ENCODE results near the gene HIVEP3. TPM values are rescaled to one million over a fixed set of nuclear protein-coding genes. Genes with fewer than 3 reads are reported as not detected.

The HIVEP3 gene
- total RNA-seq, 1 experiment from 2014 or later: 0.55 TPM

DNA sequence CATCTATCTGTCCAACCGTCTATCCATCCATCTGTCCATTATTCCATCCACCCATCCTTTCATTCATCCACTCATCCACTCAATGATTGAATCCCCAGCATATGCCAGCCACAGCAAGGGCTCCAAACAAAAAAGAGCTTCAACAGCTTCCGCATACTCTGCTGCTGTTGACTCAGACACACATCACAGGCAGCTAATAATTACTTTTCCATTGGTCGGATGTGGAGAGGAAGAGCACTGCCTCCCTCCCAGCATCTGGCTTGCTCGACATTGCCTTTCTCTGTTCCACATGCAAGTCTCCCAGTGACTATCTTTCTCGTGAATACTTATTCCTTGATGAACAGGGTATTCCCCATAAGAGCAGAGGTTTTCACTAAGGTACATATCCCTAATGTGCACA lies 176.5 kb downstream of the HIVEP3 start (continued):
- TF ChIP-seq, protein P1, sequence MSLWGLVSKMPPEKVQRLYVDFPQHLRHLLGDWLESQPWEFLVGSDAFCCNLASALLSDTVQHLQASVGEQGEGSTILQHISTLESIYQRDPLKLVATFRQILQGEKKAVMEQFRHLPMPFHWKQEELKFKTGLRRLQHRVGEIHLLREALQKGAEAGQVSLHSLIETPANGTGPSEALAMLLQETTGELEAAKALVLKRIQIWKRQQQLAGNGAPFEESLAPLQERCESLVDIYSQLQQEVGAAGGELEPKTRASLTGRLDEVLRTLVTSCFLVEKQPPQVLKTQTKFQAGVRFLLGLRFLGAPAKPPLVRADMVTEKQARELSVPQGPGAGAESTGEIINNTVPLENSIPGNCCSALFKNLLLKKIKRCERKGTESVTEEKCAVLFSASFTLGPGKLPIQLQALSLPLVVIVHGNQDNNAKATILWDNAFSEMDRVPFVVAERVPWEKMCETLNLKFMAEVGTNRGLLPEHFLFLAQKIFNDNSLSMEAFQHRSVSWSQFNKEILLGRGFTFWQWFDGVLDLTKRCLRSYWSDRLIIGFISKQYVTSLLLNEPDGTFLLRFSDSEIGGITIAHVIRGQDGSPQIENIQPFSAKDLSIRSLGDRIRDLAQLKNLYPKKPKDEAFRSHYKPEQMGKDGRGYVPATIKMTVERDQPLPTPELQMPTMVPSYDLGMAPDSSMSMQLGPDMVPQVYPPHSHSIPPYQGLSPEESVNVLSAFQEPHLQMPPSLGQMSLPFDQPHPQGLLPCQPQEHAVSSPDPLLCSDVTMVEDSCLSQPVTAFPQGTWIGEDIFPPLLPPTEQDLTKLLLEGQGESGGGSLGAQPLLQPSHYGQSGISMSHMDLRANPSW (CRISPR knock-in tag; conservative IDR thresholded peaks at IDR 0.05; ENCODE audit: low read depth): no peak
- TF ChIP-seq KAT7 (CRISPR knock-in tag; IDR thresholded peaks at IDR 0.05; ENCODE audit: borderline replicate concordance) (no peak), MYBL2 (CRISPR knock-in tag; IDR thresholded peaks at IDR 0.05) (no peak), ESRRA (CRISPR knock-in tag; IDR thresholded peaks at IDR 0.05; ENCODE audit: borderline replicate concordance) (no peak), ZNF396 (CRISPR knock-in tag; IDR thresholded peaks at IDR 0.05; ENCODE audit: borderline replicate concordance) (no peak), GABPB1 (CRISPR knock-in tag; IDR thresholded peaks at IDR 0.05) (no peak), CBFB (CRISPR knock-in tag; IDR thresholded peaks at IDR 0.05; ENCODE audit: low read depth) (no peak)

DNA sequence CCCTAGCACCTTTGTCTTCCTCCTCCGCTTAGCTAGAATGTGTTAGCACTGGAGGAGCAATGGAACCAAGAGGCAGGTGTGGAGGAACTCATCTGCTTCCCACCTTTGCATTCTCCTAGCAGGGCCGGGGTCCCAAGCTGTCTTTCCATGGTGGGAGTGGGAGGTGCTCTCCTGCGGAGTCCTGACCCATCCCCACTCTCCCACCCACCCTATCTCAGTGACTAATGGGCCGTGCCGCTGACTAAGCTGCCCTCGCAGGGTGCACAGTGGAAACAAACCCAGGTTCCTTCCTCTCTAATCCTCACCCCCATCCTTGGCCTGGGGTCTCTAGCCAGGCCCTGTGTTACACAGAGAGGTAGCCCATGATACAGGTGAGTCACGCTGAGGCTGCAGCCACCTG lies 177.5 kb downstream of the HIVEP3 start:
- H3K4me1 Mint-ChIP-seq: no peaks in the 10 kb centered on the region
- no peak overlapping the region for H3K4me3 Mint-ChIP-seq
- no peaks in the 10 kb centered on the region for H3K9me3 Mint-ChIP-seq
- ATAC-seq (no peak), DNase-seq (ENCODE audit: low spot score) (no peak)
- no peak overlapping the region for H3K27ac Mint-ChIP-seq
- TF ChIP-seq NR2C2 (CRISPR knock-in tag; IDR thresholded peaks at IDR 0.05) (no peak), SP1 (CRISPR knock-in tag; conservative IDR thresholded peaks at IDR 0.05) (no peak), ZNF423 (CRISPR knock-in tag; IDR thresholded peaks at IDR 0.05) (no peak)
- TF ChIP-seq, protein P2, sequence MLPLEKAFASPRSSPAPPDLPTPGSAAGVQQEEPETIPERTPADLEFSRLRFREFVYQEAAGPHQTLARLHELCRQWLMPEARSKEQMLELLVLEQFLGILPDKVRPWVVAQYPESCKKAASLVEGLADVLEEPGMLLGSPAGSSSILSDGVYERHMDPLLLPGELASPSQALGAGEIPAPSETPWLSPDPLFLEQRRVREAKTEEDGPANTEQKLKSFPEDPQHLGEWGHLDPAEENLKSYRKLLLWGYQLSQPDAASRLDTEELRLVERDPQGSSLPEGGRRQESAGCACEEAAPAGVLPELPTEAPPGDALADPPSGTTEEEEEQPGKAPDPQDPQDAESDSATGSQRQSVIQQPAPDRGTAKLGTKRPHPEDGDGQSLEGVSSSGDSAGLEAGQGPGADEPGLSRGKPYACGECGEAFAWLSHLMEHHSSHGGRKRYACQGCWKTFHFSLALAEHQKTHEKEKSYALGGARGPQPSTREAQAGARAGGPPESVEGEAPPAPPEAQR (CRISPR knock-in tag; IDR thresholded peaks at IDR 0.05): no peak
- no peaks in the 10 kb centered on the region for H3K36me3 Mint-ChIP-seq
- POLR2A ChIA-PET: no interaction called here
- H3K27me3 Mint-ChIP-seq (ENCODE audit: low read depth): no peaks in the 10 kb centered on the region
- CTCF ChIA-PET: interaction anchor here (0.8 kb wide), 1 partner anchor 427 kb away, joined by 3 read pairs; no protein-coding TSS in a partner anchor

GRCh38 chr1:41740630-41741239 lies 178.0 kb downstream of the HIVEP3 start:
- H3K27ac Mint-ChIP-seq: no peak overlapping the region
- no peaks in the 10 kb centered on the region for H3K27me3 Mint-ChIP-seq (ENCODE audit: low read depth)
- no peaks in the 10 kb centered on the region for H3K9me3 Mint-ChIP-seq
- no peak for DNase-seq (ENCODE audit: low spot score)
- H3K4me1 Mint-ChIP-seq: peaks cover under 1% of the 10 kb centered on the region
- H3K36me3 Mint-ChIP-seq: no peaks in the 10 kb centered on the region
- TF ChIP-seq, protein P3, sequence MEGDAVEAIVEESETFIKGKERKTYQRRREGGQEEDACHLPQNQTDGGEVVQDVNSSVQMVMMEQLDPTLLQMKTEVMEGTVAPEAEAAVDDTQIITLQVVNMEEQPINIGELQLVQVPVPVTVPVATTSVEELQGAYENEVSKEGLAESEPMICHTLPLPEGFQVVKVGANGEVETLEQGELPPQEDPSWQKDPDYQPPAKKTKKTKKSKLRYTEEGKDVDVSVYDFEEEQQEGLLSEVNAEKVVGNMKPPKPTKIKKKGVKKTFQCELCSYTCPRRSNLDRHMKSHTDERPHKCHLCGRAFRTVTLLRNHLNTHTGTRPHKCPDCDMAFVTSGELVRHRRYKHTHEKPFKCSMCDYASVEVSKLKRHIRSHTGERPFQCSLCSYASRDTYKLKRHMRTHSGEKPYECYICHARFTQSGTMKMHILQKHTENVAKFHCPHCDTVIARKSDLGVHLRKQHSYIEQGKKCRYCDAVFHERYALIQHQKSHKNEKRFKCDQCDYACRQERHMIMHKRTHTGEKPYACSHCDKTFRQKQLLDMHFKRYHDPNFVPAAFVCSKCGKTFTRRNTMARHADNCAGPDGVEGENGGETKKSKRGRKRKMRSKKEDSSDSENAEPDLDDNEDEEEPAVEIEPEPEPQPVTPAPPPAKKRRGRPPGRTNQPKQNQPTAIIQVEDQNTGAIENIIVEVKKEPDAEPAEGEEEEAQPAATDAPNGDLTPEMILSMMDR (IDR thresholded peaks at IDR 0.05): no peak
- TF ChIP-seq, protein P4, sequence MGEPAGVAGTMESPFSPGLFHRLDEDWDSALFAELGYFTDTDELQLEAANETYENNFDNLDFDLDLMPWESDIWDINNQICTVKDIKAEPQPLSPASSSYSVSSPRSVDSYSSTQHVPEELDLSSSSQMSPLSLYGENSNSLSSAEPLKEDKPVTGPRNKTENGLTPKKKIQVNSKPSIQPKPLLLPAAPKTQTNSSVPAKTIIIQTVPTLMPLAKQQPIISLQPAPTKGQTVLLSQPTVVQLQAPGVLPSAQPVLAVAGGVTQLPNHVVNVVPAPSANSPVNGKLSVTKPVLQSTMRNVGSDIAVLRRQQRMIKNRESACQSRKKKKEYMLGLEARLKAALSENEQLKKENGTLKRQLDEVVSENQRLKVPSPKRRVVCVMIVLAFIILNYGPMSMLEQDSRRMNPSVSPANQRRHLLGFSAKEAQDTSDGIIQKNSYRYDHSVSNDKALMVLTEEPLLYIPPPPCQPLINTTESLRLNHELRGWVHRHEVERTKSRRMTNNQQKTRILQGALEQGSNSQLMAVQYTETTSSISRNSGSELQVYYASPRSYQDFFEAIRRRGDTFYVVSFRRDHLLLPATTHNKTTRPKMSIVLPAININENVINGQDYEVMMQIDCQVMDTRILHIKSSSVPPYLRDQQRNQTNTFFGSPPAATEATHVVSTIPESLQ (CRISPR knock-in tag; IDR thresholded peaks at IDR 0.05): no peak
- TF ChIP-seq, protein P5, sequence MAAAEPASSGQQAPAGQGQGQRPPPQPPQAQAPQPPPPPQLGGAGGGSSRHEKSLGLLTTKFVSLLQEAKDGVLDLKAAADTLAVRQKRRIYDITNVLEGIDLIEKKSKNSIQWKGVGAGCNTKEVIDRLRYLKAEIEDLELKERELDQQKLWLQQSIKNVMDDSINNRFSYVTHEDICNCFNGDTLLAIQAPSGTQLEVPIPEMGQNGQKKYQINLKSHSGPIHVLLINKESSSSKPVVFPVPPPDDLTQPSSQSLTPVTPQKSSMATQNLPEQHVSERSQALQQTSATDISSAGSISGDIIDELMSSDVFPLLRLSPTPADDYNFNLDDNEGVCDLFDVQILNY (CRISPR knock-in tag; IDR thresholded peaks at IDR 0.05): no peak
- no peak for TF ChIP-seq SMAD3 (CRISPR knock-in tag; IDR thresholded peaks at IDR 0.05; ENCODE audit: borderline replicate concordance)
- TF ChIP-seq, protein P6, sequence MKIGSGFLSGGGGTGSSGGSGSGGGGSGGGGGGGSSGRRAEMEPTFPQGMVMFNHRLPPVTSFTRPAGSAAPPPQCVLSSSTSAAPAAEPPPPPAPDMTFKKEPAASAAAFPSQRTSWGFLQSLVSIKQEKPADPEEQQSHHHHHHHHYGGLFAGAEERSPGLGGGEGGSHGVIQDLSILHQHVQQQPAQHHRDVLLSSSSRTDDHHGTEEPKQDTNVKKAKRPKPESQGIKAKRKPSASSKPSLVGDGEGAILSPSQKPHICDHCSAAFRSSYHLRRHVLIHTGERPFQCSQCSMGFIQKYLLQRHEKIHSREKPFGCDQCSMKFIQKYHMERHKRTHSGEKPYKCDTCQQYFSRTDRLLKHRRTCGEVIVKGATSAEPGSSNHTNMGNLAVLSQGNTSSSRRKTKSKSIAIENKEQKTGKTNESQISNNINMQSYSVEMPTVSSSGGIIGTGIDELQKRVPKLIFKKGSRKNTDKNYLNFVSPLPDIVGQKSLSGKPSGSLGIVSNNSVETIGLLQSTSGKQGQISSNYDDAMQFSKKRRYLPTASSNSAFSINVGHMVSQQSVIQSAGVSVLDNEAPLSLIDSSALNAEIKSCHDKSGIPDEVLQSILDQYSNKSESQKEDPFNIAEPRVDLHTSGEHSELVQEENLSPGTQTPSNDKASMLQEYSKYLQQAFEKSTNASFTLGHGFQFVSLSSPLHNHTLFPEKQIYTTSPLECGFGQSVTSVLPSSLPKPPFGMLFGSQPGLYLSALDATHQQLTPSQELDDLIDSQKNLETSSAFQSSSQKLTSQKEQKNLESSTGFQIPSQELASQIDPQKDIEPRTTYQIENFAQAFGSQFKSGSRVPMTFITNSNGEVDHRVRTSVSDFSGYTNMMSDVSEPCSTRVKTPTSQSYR (CRISPR knock-in tag; IDR thresholded peaks at IDR 0.05): no peak
- no peak for ATAC-seq
- no peak overlapping the region for H3K4me3 Mint-ChIP-seq
- ChIA-PET POLR2A (no interaction called here), CTCF (interaction anchor here (0.8 kb wide), 1 partner anchor 426 kb away, joined by 3 read pairs; no protein-coding TSS in a partner anchor)

Measured in WTC11 (cell line).